Astrocyte (in vitro differentiated cells and primary cell): ENCODE results near the gene CTSW. TPM values are rescaled to one million over a fixed set of nuclear protein-coding genes. Genes with fewer than 3 reads are reported as not detected.
A peak's percentile ranks its signal among the peaks of the same experiment; 100 is the strongest.

Experiments
- DNase-seq: peaks from one replicate; pipeline ENCODE4 v3.0.0-alpha.2; 2010; ENCODE audit warnings: low read depth
- FAIRE-seq: peaks from 2 replicates; lab custom pipeline; 2011; peaks lifted over from hg19 to GRCh38; lab: Jason Lieb, UNC
- H2AFZ ChIP-seq: 2 replicates; pipeline ENCODE4 v1.6.0; 2012; ENCODE audit warnings: low read depth, low read length, inconsistent platforms
- H3K27ac ChIP-seq: 2 replicates; pipeline ENCODE4 v1.5.1; 2011; ENCODE audit warnings: low read depth, low read length, inconsistent platforms
- H3K27me3 ChIP-seq: 2 replicates; pipeline ENCODE4 v1.6.0; 2011; ENCODE audit warnings: low read length, inconsistent platforms; ENCODE audit not compliant: insufficient read depth
- H3K36me3 ChIP-seq: 2 replicates; pipeline ENCODE4 v1.5.1; 2011; ENCODE audit warnings: low read length, inconsistent platforms; ENCODE audit not compliant: insufficient read depth
- H3K4me1 ChIP-seq: 2 replicates; pipeline ENCODE4 v1.5.1; 2011; ENCODE audit warnings: low read length, inconsistent platforms; ENCODE audit not compliant: insufficient read depth
- H3K4me2 ChIP-seq: 2 replicates; pipeline ENCODE4 v1.6.0; 2012; ENCODE audit warnings: low read length, inconsistent platforms
- H3K4me3 ChIP-seq: 2 replicates; pipeline ENCODE4 v1.5.1; 2011; ENCODE audit warnings: low read depth, mild to moderate bottlenecking, low read length, inconsistent platforms; ENCODE audit not compliant: insufficient read depth
- H3K79me2 ChIP-seq: 2 replicates; pipeline ENCODE4 v1.6.0; 2012; ENCODE audit warnings: mild to moderate bottlenecking, low read length, inconsistent platforms; ENCODE audit not compliant: insufficient read depth
- H3K9ac ChIP-seq: 2 replicates; pipeline ENCODE4 v1.6.0; 2012; ENCODE audit warnings: mild to moderate bottlenecking, low read length, inconsistent platforms
- H3K9me3 ChIP-seq: 2 replicates; pipeline ENCODE4 v1.5.1; 2012; ENCODE audit warnings: low read depth, mild to moderate bottlenecking, low read length, inconsistent platforms; ENCODE audit not compliant: insufficient read depth
- H4K20me1 ChIP-seq: 2 replicates; pipeline ENCODE4 v1.6.0; 2012; ENCODE audit warnings: low read length, inconsistent platforms; ENCODE audit not compliant: insufficient read depth
- H3K27ac Mint-ChIP-seq: one replicate; pipeline ENCODE4 v1.8.0; 2021; ENCODE audit warnings: mild to moderate bottlenecking, mixed read lengths; ENCODE audit not compliant: unreplicated experiment
- H3K27me3 Mint-ChIP-seq: one replicate; pipeline ENCODE4 v1.8.0; 2021; ENCODE audit warnings: low read depth, mixed read lengths; ENCODE audit not compliant: unreplicated experiment
- H3K36me3 Mint-ChIP-seq: one replicate; pipeline ENCODE4 v1.8.0; 2021; ENCODE audit warnings: low read depth, mixed read lengths; ENCODE audit not compliant: unreplicated experiment
- H3K4me1 Mint-ChIP-seq: one replicate; pipeline ENCODE4 v1.8.0; 2021; ENCODE audit warnings: low read depth, mixed read lengths; ENCODE audit not compliant: unreplicated experiment
- H3K4me3 Mint-ChIP-seq: one replicate; pipeline ENCODE4 v1.8.0; 2021; ENCODE audit warnings: mild to moderate bottlenecking, moderate library complexity, mixed read lengths; ENCODE audit not compliant: unreplicated experiment
- H3K9me3 Mint-ChIP-seq: one replicate; pipeline ENCODE4 v1.8.0; 2021; ENCODE audit warnings: mild to moderate bottlenecking, mixed read lengths; ENCODE audit not compliant: unreplicated experiment
- CTCF ChIP-seq: IDR thresholded peaks from 2 replicates; pipeline ENCODE4 v1.5.1; 2011; ENCODE audit warnings: low read depth, mild to moderate bottlenecking, inconsistent platforms, low read length, moderate library complexity; ENCODE audit not compliant: insufficient read depth
- EZH2 ChIP-seq: IDR thresholded peaks from 2 replicates; pipeline ENCODE4 v1.6.1; 2012; ENCODE audit warnings: mild to moderate bottlenecking, low read length, inconsistent platforms; ENCODE audit not compliant: insufficient read depth
- total RNA-seq: library from RNA; stranded (reverse); gene quantifications from 2 replicates; pipeline ENCODE4 v1.2.1, GENCODE V29; 2021

The CTSW gene
- total RNA-seq, 1 donor from 2014 or later, result not detected

- FAIRE-seq (no peak), DNase-seq (peak; percentile 92)
- Histone ChIP-seq H3K9me3 (no peaks in the 10 kb centered on the region), H2AFZ (peak within 1 kb of the TSS; percentile 7), H3K4me3 (peak within 1 kb of the TSS; percentile 98), H3K79me2 (peaks cover 76% of the 10 kb centered on the region), H3K36me3 (peaks cover 38% of the 10 kb centered on the region), H3K4me1 (peaks cover 48% of the 10 kb centered on the region), H3K27me3 (no peaks in the 10 kb centered on the region), H3K27ac (peak within 1 kb of the TSS; percentile 75), H3K9ac (peak within 1 kb of the TSS; percentile 89), H4K20me1 (peaks cover 62% of the 10 kb centered on the region), H3K4me2 (peak within 1 kb of the TSS; percentile 96)
- H3K9me3 Mint-ChIP-seq, result no peaks in the 10 kb centered on the region
- H3K27ac Mint-ChIP-seq, result peak within 1 kb of the TSS; percentile 99
- no peak for TF ChIP-seq EZH2
- H3K4me3 Mint-ChIP-seq, result peak within 1 kb of the TSS; percentile 99
- no peaks in the 10 kb centered on the region for H3K27me3 Mint-ChIP-seq
- H3K36me3 Mint-ChIP-seq, result peaks cover 33% of the 10 kb centered on the region
- peaks cover 39% of the 10 kb centered on the region for H3K4me1 Mint-ChIP-seq
Measured at GRCh38 chr11:65857853-65858680, 21.6 kb upstream of the CTSW start, which contains the start of gene CFL1. Gene CFL1 (minus strand): TSS chr11:65858180. CDS start chr11:65858099, 81 bp downstream.

GRCh38 chr11:65858681-65859087 lies 21.0 kb upstream of the CTSW start:
- Histone ChIP-seq H3K9ac (peak overlapping the region; percentile 89), H2AFZ (peak overlapping the region; percentile 7), H3K9me3 (no peaks in the 10 kb centered on the region), H3K79me2 (peaks cover 76% of the 10 kb centered on the region), H3K27ac (peak overlapping the region; percentile 65), H3K4me2 (peak overlapping the region; percentile 96), H3K4me3 (peak overlapping the region; percentile 98), H3K36me3 (peaks cover 38% of the 10 kb centered on the region), H3K27me3 (no peaks in the 10 kb centered on the region), H3K4me1 (peaks cover 48% of the 10 kb centered on the region), H4K20me1 (peaks cover 62% of the 10 kb centered on the region)
- H3K27me3 Mint-ChIP-seq, result no peaks in the 10 kb centered on the region
- peaks cover 29% of the 10 kb centered on the region for H3K36me3 Mint-ChIP-seq
- TF ChIP-seq EZH2, result no peak
- TF ChIP-seq CTCF, result no peak
- peak overlapping the region; percentile 96 for H3K4me3 Mint-ChIP-seq
- H3K4me1 Mint-ChIP-seq, result peaks cover 38% of the 10 kb centered on the region
- H3K9me3 Mint-ChIP-seq, result no peaks in the 10 kb centered on the region
- FAIRE-seq (no peak), DNase-seq (no peak)
- peak overlapping the region; percentile 99 for H3K27ac Mint-ChIP-seq

DNA sequence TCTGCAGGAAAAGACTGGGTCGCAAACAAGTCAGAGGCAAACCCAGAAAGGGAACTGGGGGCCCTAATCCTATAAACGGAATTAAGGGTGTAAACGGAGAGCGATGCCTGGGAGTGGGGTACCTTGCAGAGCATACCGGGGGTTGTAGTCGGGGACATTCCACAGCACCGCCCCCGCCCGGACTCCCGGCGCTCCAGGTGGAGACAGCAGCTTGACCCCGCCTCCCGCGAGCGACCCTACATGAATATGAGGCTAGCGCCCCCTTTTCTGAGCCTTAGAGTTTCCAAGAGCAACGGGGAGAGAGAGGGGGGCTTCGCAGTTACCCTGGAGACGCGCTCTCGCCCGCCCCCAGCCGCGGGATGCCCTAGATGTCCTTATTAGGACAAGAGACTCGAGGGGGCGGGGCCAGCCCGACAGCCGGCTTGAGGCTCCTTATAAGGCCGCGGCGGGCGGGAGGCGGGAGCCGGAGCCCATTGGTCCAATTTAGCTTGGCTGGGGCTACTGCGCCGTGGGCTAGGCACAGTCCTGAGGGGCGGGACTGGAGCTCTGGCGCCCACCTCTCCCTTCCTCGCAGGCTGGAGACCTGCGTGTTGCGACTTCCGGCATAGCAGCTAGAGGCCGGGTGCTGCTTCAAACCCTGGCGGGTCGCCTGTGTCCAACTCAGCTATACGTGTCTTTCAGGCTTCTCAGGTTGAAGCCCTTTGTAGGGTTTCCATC lies 20.4 kb upstream of the CTSW start:
- H3K9ac ChIP-seq, result peak overlapping the region; percentile 89

More for the DNA sequence above, 20.4 kb upstream of the CTSW start:
- no peaks in the 10 kb centered on the region for H3K9me3 ChIP-seq
- H3K79me2 ChIP-seq, result peaks cover 75% of the 10 kb centered on the region
- H2AFZ ChIP-seq, result peak overlapping the region; percentile 2
- peaks cover 48% of the 10 kb centered on the region for H3K4me1 ChIP-seq
- DNase-seq, result peak; percentile 96
- H3K4me1 Mint-ChIP-seq, result peaks cover 32% of the 10 kb centered on the region
- H4K20me1 ChIP-seq, result peaks cover 62% of the 10 kb centered on the region
- H3K9me3 Mint-ChIP-seq, result no peaks in the 10 kb centered on the region
- peaks cover 26% of the 10 kb centered on the region for H3K36me3 Mint-ChIP-seq
- peak overlapping the region; percentile 99 for H3K27ac Mint-ChIP-seq
- H3K4me2 ChIP-seq, result peak overlapping the region; percentile 96
- peak overlapping the region; percentile 98 for H3K4me3 ChIP-seq
- TF ChIP-seq CTCF, result no peak
- no peak for TF ChIP-seq EZH2
- peaks cover 38% of the 10 kb centered on the region for H3K36me3 ChIP-seq
- FAIRE-seq, result no peak
- H3K27me3 Mint-ChIP-seq, result no peaks in the 10 kb centered on the region
- H3K4me3 Mint-ChIP-seq, result peak overlapping the region; percentile 96
- H3K27ac ChIP-seq, result peak overlapping the region; percentile 74
- H3K27me3 ChIP-seq, result no peaks in the 10 kb centered on the region
